Measurements from ENCODE around the gene ALKBH5.
A peak's percentile ranks its signal among the peaks of the same experiment; 100 is the strongest.

The ALKBH5 gene

GRCh38 chr17:18179196-18179595 is 4.4 kb upstream of the ALKBH5 start:
- Histone ChIP-seq H3K4me2 (ENCODE audit: low read length) (no peak overlapping the region), H3K27me3 (ENCODE audit: control insufficient read depth, insufficient read depth, low read length) (no peaks in the 10 kb centered on the region), H3K9ac (ENCODE audit: low read depth, low read length) (no peak overlapping the region), H3K36me3 (ENCODE audit: insufficient read depth, low read length) (no peaks in the 10 kb centered on the region), H3K9me3 (replicated peaks; ENCODE audit: low read length) (no peaks in the 10 kb centered on the region), H3K4me3 (ENCODE audit: low read length) (no peak overlapping the region), H3K4me1 (ENCODE audit: control insufficient read depth, insufficient read depth, low read length) (peaks cover 12% of the 10 kb centered on the region)

GRCh38 chr17:18179804-18180203 is 3.8 kb upstream of the ALKBH5 start:
- no peak overlapping the region for H3K9ac ChIP-seq (ENCODE audit: low read depth, low read length)
- H3K27me3 ChIP-seq (ENCODE audit: control insufficient read depth, insufficient read depth, low read length): no peaks in the 10 kb centered on the region
- H3K4me3 ChIP-seq (ENCODE audit: low read length): no peak overlapping the region
- H3K9me3 ChIP-seq (replicated peaks; ENCODE audit: low read length): no peaks in the 10 kb centered on the region
- H3K4me2 ChIP-seq (ENCODE audit: low read length): no peak overlapping the region
- no peaks in the 10 kb centered on the region for H3K36me3 ChIP-seq (ENCODE audit: insufficient read depth, low read length)
- H3K4me1 ChIP-seq (ENCODE audit: control insufficient read depth, insufficient read depth, low read length): peaks cover 12% of the 10 kb centered on the region

GRCh38 chr17:18181358-18181757 is 2.3 kb upstream of the ALKBH5 start:
- no peaks in the 10 kb centered on the region for H3K27me3 ChIP-seq (ENCODE audit: control insufficient read depth, insufficient read depth, low read length)
- no peaks in the 10 kb centered on the region for H3K36me3 ChIP-seq (ENCODE audit: insufficient read depth, low read length)
- peaks cover 19% of the 10 kb centered on the region for H3K4me1 ChIP-seq (ENCODE audit: control insufficient read depth, insufficient read depth, low read length)
- H3K9ac ChIP-seq (ENCODE audit: low read depth, low read length): no peak overlapping the region
- H3K4me2 ChIP-seq (ENCODE audit: low read length): no peak overlapping the region
- no peak overlapping the region for H3K4me3 ChIP-seq (ENCODE audit: low read length)
- no peaks in the 10 kb centered on the region for H3K9me3 ChIP-seq (replicated peaks; ENCODE audit: low read length)

GRCh38 chr17:18182110-18182977 is 1.3 kb upstream of the ALKBH5 start:
- Histone ChIP-seq H3K36me3 (ENCODE audit: insufficient read depth, low read length) (peaks cover under 1% of the 10 kb centered on the region), H3K4me2 (ENCODE audit: low read length) (peak overlapping the region; percentile 97), H3K27me3 (ENCODE audit: control insufficient read depth, insufficient read depth, low read length) (no peaks in the 10 kb centered on the region), H3K9me3 (replicated peaks; ENCODE audit: low read length) (no peaks in the 10 kb centered on the region), H3K4me1 (ENCODE audit: control insufficient read depth, insufficient read depth, low read length) (peaks cover 28% of the 10 kb centered on the region), H3K4me3 (ENCODE audit: low read length) (peak overlapping the region; percentile 92), H3K9ac (ENCODE audit: low read depth, low read length) (peak overlapping the region; percentile 92)

GRCh38 chr17:18182978-18183333 is 672 bp upstream of the ALKBH5 start:
- Histone ChIP-seq H3K36me3 (ENCODE audit: insufficient read depth, low read length) (peaks cover 4% of the 10 kb centered on the region), H3K4me2 (ENCODE audit: low read length) (peak overlapping the region; percentile 97), H3K9ac (ENCODE audit: low read depth, low read length) (peak overlapping the region; percentile 92), H3K4me1 (ENCODE audit: control insufficient read depth, insufficient read depth, low read length) (peaks cover 35% of the 10 kb centered on the region), H3K27me3 (ENCODE audit: control insufficient read depth, insufficient read depth, low read length) (no peaks in the 10 kb centered on the region), H3K9me3 (replicated peaks; ENCODE audit: low read length) (no peaks in the 10 kb centered on the region), H3K4me3 (ENCODE audit: low read length) (peak overlapping the region; percentile 92)

GRCh38 chr17:18184143-18185031 is 759 bp downstream of the ALKBH5 start:
- Histone ChIP-seq H3K9me3 (replicated peaks; ENCODE audit: low read length) (no peaks in the 10 kb centered on the region), H3K9ac (ENCODE audit: low read depth, low read length) (peak overlapping the region; percentile 92), H3K36me3 (ENCODE audit: insufficient read depth, low read length) (peaks cover 6% of the 10 kb centered on the region), H3K4me3 (ENCODE audit: low read length) (peak overlapping the region; percentile 92), H3K4me2 (ENCODE audit: low read length) (peak overlapping the region; percentile 97), H3K4me1 (ENCODE audit: control insufficient read depth, insufficient read depth, low read length) (peaks cover 47% of the 10 kb centered on the region), H3K27me3 (ENCODE audit: control insufficient read depth, insufficient read depth, low read length) (no peaks in the 10 kb centered on the region)

- H3K9me3 ChIP-seq (replicated peaks; ENCODE audit: low read length): no peaks in the 10 kb centered on the region
- peak overlapping the region; percentile 92 for H3K9ac ChIP-seq (ENCODE audit: low read depth, low read length)
- H3K27me3 ChIP-seq (ENCODE audit: control insufficient read depth, insufficient read depth, low read length): no peaks in the 10 kb centered on the region
- H3K4me2 ChIP-seq (ENCODE audit: low read length): peak overlapping the region; percentile 97
- peak overlapping the region; percentile 92 for H3K4me3 ChIP-seq (ENCODE audit: low read length)
- H3K4me1 ChIP-seq (ENCODE audit: control insufficient read depth, insufficient read depth, low read length): peaks cover 52% of the 10 kb centered on the region
- peaks cover 9% of the 10 kb centered on the region for H3K36me3 ChIP-seq (ENCODE audit: insufficient read depth, low read length)
Measured at GRCh38 chr17:18185391-18185790, 1.8 kb downstream of the ALKBH5 start.

GRCh38 chr17:18185832-18186626 is 2.4 kb downstream of the ALKBH5 start:
- Histone ChIP-seq H3K4me3 (ENCODE audit: low read length) (peak overlapping the region; percentile 92), H3K9me3 (replicated peaks; ENCODE audit: low read length) (no peaks in the 10 kb centered on the region), H3K4me2 (ENCODE audit: low read length) (peak overlapping the region; percentile 97), H3K36me3 (ENCODE audit: insufficient read depth, low read length) (peaks cover 9% of the 10 kb centered on the region), H3K9ac (ENCODE audit: low read depth, low read length) (peak overlapping the region; percentile 92), H3K4me1 (ENCODE audit: control insufficient read depth, insufficient read depth, low read length) (peaks cover 59% of the 10 kb centered on the region), H3K27me3 (ENCODE audit: control insufficient read depth, insufficient read depth, low read length) (no peaks in the 10 kb centered on the region)

GRCh38 chr17:18186627-18186982 is 3.0 kb downstream of the ALKBH5 start:
- Histone ChIP-seq H3K36me3 (ENCODE audit: insufficient read depth, low read length) (peaks cover 12% of the 10 kb centered on the region), H3K27me3 (ENCODE audit: control insufficient read depth, insufficient read depth, low read length) (no peaks in the 10 kb centered on the region), H3K9ac (ENCODE audit: low read depth, low read length) (peak overlapping the region; percentile 92), H3K4me3 (ENCODE audit: low read length) (peak overlapping the region; percentile 92), H3K4me1 (ENCODE audit: control insufficient read depth, insufficient read depth, low read length) (peaks cover 59% of the 10 kb centered on the region), H3K9me3 (replicated peaks; ENCODE audit: low read length) (no peaks in the 10 kb centered on the region), H3K4me2 (ENCODE audit: low read length) (peak overlapping the region; percentile 97)

GRCh38 chr17:18187226-18187625 is 3.6 kb downstream of the ALKBH5 start:
- H3K27me3 ChIP-seq (ENCODE audit: control insufficient read depth, insufficient read depth, low read length): no peaks in the 10 kb centered on the region
- peaks cover 12% of the 10 kb centered on the region for H3K36me3 ChIP-seq (ENCODE audit: insufficient read depth, low read length)
- H3K4me3 ChIP-seq (ENCODE audit: low read length): peak overlapping the region; percentile 92
- peaks cover 55% of the 10 kb centered on the region for H3K4me1 ChIP-seq (ENCODE audit: control insufficient read depth, insufficient read depth, low read length)
- peak overlapping the region; percentile 92 for H3K9ac ChIP-seq (ENCODE audit: low read depth, low read length)
- H3K4me2 ChIP-seq (ENCODE audit: low read length): peak overlapping the region; percentile 97
- no peaks in the 10 kb centered on the region for H3K9me3 ChIP-seq (replicated peaks; ENCODE audit: low read length)

Measured in skeletal muscle satellite cell (primary cell).